Calu3 (cell line): ENCODE results near the gene DNAH5. TPM values are rescaled to one million over a fixed set of nuclear protein-coding genes. Genes with fewer than 3 reads are reported as not detected.

Experiments
- BruUV-seq: library from RNA; stranded (reverse); fragments of 400-500 nt; replicated peaks from 2 replicates; lab custom pipeline; 2021; lab: Mats Ljungman, UMichigan
- CTCF ChIA-PET: fragments of 300-600 bp; sonication (Branson Sonifier 250); formaldehyde crosslinking; loops from one replicate; lab custom pipeline; 2022; ENCODE audit warnings: antibody characterized with exemption; lab: Charles Lee
- DNase-seq: peaks from one replicate; pipeline ENCODE4 v3.0.0; 2022
- H3K27ac Mint-ChIP-seq: one replicate; pipeline ENCODE4 v1.8.0; 2022; ENCODE audit warnings: mixed read lengths; ENCODE audit not compliant: unreplicated experiment
- H3K27me3 Mint-ChIP-seq: one replicate; pipeline ENCODE4 v1.8.0; 2022; ENCODE audit warnings: mixed read lengths; ENCODE audit not compliant: unreplicated experiment
- H3K36me3 Mint-ChIP-seq: one replicate; pipeline ENCODE4 v1.8.0; 2022; ENCODE audit warnings: mild to moderate bottlenecking, moderate library complexity, mixed read lengths; ENCODE audit not compliant: insufficient read depth, unreplicated experiment
- H3K4me1 Mint-ChIP-seq: one replicate; pipeline ENCODE4 v1.8.0; 2022; ENCODE audit warnings: mild to moderate bottlenecking, low read depth, mixed read lengths; ENCODE audit not compliant: unreplicated experiment
- H3K4me3 Mint-ChIP-seq: one replicate; pipeline ENCODE4 v1.8.0; 2022; ENCODE audit warnings: mild to moderate bottlenecking, low read depth, moderate library complexity, mixed read lengths; ENCODE audit not compliant: unreplicated experiment
- H3K9me3 Mint-ChIP-seq: one replicate; pipeline ENCODE4 v1.8.0; 2022; ENCODE audit warnings: low read depth, mixed read lengths; ENCODE audit not compliant: unreplicated experiment
- intact Hi-C: fragments of 100-400 bp; cut with micrococcal nuclease; formaldehyde crosslinking; loops from one replicate; pipeline ENCODE4 v1.10.0; 2022; ENCODE audit not compliant: unreplicated experiment
- total RNA-seq: library from RNA; stranded (reverse); gene quantifications from 2 replicates; pipeline ENCODE4 v1.2.3, GENCODE V29; 2022
- TF ChIP-seq, protein P1 (sequence below): fragments of 200-600 bp; IDR thresholded peaks from one replicate; pipeline ENCODE4 v1.8.0; 2022; ENCODE audit warnings: antibody characterized with exemption; ENCODE audit not compliant: unreplicated experiment

The DNAH5 gene
- total RNA-seq, 1 experiment from 2014 or later: 5.8 TPM

- no peak overlapping the region for H3K4me3 Mint-ChIP-seq
- H3K36me3 Mint-ChIP-seq: no peaks in the 10 kb centered on the region
- CTCF ChIA-PET: interaction anchor here (0.7 kb wide), 1 partner anchor 15 kb away, joined by 3 read pairs; no protein-coding TSS in a partner anchor
- TF ChIP-seq, protein P1, sequence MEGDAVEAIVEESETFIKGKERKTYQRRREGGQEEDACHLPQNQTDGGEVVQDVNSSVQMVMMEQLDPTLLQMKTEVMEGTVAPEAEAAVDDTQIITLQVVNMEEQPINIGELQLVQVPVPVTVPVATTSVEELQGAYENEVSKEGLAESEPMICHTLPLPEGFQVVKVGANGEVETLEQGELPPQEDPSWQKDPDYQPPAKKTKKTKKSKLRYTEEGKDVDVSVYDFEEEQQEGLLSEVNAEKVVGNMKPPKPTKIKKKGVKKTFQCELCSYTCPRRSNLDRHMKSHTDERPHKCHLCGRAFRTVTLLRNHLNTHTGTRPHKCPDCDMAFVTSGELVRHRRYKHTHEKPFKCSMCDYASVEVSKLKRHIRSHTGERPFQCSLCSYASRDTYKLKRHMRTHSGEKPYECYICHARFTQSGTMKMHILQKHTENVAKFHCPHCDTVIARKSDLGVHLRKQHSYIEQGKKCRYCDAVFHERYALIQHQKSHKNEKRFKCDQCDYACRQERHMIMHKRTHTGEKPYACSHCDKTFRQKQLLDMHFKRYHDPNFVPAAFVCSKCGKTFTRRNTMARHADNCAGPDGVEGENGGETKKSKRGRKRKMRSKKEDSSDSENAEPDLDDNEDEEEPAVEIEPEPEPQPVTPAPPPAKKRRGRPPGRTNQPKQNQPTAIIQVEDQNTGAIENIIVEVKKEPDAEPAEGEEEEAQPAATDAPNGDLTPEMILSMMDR: no peak
- no peak for DNase-seq
- H3K9me3 Mint-ChIP-seq: no peaks in the 10 kb centered on the region
- no peaks in the 10 kb centered on the region for H3K4me1 Mint-ChIP-seq
- BruUV-seq: no TSS peak
- H3K27me3 Mint-ChIP-seq: no peaks in the 10 kb centered on the region
- intact Hi-C loops: loop anchor here (2.0 kb wide), 1 partner anchor 126 kb away; no protein-coding TSS in a partner anchor
- no peak overlapping the region for H3K27ac Mint-ChIP-seq
These were observed 114.0 kb downstream of the DNAH5 start for GRCh38 chr5:13830536-13830935.

- Mint-ChIP-seq H3K36me3 (no peaks in the 10 kb centered on the region), H3K9me3 (no peaks in the 10 kb centered on the region), H3K27ac (no peak overlapping the region), H3K4me3 (no peak overlapping the region), H3K27me3 (no peaks in the 10 kb centered on the region), H3K4me1 (no peaks in the 10 kb centered on the region)
- CTCF ChIA-PET: no interaction called here
- TF ChIP-seq, protein P1: no peak
- intact Hi-C loops: no loop called here
- no TSS peak for BruUV-seq
- DNase-seq: no peak
These were observed 123.1 kb downstream of the DNAH5 start for GRCh38 chr5:13821366-13821765.

DNA sequence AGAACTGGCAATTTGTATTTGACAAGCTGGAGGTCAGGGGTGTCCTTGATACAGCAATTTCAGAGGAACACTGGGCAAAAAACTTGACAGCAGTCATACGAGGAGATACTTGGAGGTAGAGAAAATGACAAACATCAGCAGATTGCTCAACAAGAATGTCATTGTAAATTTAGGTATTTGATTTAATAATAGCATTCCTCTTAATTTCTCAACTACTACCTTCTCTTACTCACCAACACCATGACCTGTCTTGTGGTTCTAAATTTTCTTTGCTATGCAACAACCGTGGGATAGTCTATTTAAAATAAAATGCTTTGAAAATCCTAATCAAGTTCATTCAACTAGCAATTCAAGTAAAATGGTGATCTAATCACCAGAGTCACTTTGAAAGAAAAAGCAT is 128.4 kb downstream of the DNAH5 start:
- no peak overlapping the region for H3K27ac Mint-ChIP-seq
- no peaks in the 10 kb centered on the region for H3K36me3 Mint-ChIP-seq
- no peak overlapping the region for H3K4me3 Mint-ChIP-seq
- TF ChIP-seq, protein P1: no peak
- H3K4me1 Mint-ChIP-seq: no peaks in the 10 kb centered on the region
- intact Hi-C loops: no loop called here
- no peak for DNase-seq
- CTCF ChIA-PET: interaction anchor here (0.7 kb wide), 1 partner anchor 222 kb away, joined by 3 read pairs; no protein-coding TSS in a partner anchor
- no peaks in the 10 kb centered on the region for H3K27me3 Mint-ChIP-seq
- no TSS peak for BruUV-seq
- no peaks in the 10 kb centered on the region for H3K9me3 Mint-ChIP-seq

- BruUV-seq: no TSS peak
- TF ChIP-seq, protein P1: no peak
- CTCF ChIA-PET: no interaction called here
- no peaks in the 10 kb centered on the region for H3K27me3 Mint-ChIP-seq
- intact Hi-C loops: no loop called here
- H3K4me3 Mint-ChIP-seq: no peak overlapping the region
- no peaks in the 10 kb centered on the region for H3K9me3 Mint-ChIP-seq
- DNase-seq: no peak
- no peaks in the 10 kb centered on the region for H3K36me3 Mint-ChIP-seq
- no peaks in the 10 kb centered on the region for H3K4me1 Mint-ChIP-seq
- H3K27ac Mint-ChIP-seq: no peak overlapping the region
These were observed 130.2 kb downstream of the DNAH5 start for GRCh38 chr5:13814301-13814700.
